SK-MEL-5 (cell line): ENCODE data around the gene RCVRN. TPM values are rescaled to one million over a fixed set of nuclear protein-coding genes. Genes with fewer than 3 reads are reported as not detected.
A peak's percentile ranks its signal among the peaks of the same experiment; 100 is the strongest.

ENCODE experiments used
- DNase-seq: peaks from one replicate; pipeline ENCODE4 v3.0.0-alpha.2; 2016; ENCODE audit warnings: low read depth, low spot score
- in situ Hi-C: cut with HindIII; loops from 2 replicates; pipeline ENCODE4 v1.10.0; 2016; ENCODE audit warnings: low sequenced_read_pairs, high pct_unique_total_duplicates, low pct_unique_long_range_greater_than_20kb
- polyA plus RNA-seq, 2 experiments: library from polyadenylated mRNA; depleted of rRNA; stranded (reverse); fragments of >200 nt; gene quantifications; 2 replicates each; pipeline ENCODE4 v1.2.3, GENCODE V29; 2015
- total RNA-seq: library from RNA; depleted of rRNA; stranded (reverse); fragments of >200 nt; shearing (Covaris generic); gene quantifications from 2 replicates; pipeline ENCODE4 v1.2.3, GENCODE V29; 2014; rRNA removed

The RCVRN gene
- total RNA-seq, result not detected in 2 replicates
- polyA plus RNA-seq (2015; cell fraction: cytosol; rRNA removed), result not detected in 2 replicates
- polyA plus RNA-seq (2015; cell fraction: nucleus; rRNA removed), result not detected in 2 replicates

GRCh38 chr17:9905078-9905415 is at the start of gene RCVRN:
TSS of gene RCVRN (minus strand) at chr17:9905271. CDS start at chr17:9905180, 91 bp downstream.
- in situ Hi-C loops, result no loop called here
- DNase-seq, result no peak

- no peak for DNase-seq
- in situ Hi-C loops, result no loop called here
These were observed 48.4 kb upstream of the RCVRN start for GRCh38 chr17:9953492-9953891.

- in situ Hi-C loops, result no loop called here
- DNase-seq, result no peak
These were observed 46.7 kb upstream of the RCVRN start for GRCh38 chr17:9951803-9952202.

- in situ Hi-C loops, result no loop called here
- DNase-seq, result no peak
These were observed 43.9 kb upstream of the RCVRN start for GRCh38 chr17:9948928-9949327.

- no peak for DNase-seq
- in situ Hi-C loops, result no loop called here
These were observed 39.6 kb upstream of the RCVRN start for GRCh38 chr17:9944704-9945103.

- DNase-seq, result no peak
- in situ Hi-C loops, result no loop called here
These were observed 38.3 kb upstream of the RCVRN start for GRCh38 chr17:9943343-9943742.

- no peak for DNase-seq
- in situ Hi-C loops, result no loop called here
These were observed 37.8 kb upstream of the RCVRN start for GRCh38 chr17:9942885-9943284.

- in situ Hi-C loops, result no loop called here
- no peak for DNase-seq
These were observed 36.2 kb upstream of the RCVRN start for GRCh38 chr17:9941305-9941704.

GRCh38 chr17:9940841-9941240 is 35.8 kb upstream of the RCVRN start:
- DNase-seq, result no peak
- in situ Hi-C loops, result no loop called here

GRCh38 chr17:9938764-9939163 is 33.7 kb upstream of the RCVRN start:
- DNase-seq, result no peak
- in situ Hi-C loops, result no loop called here

GRCh38 chr17:9937901-9938300 is 32.8 kb upstream of the RCVRN start:
- DNase-seq, result no peak
- in situ Hi-C loops, result no loop called here

GRCh38 chr17:9937241-9937761 is 32.2 kb upstream of the RCVRN start:
- in situ Hi-C loops, result no loop called here
- DNase-seq, result no peak

DNA sequence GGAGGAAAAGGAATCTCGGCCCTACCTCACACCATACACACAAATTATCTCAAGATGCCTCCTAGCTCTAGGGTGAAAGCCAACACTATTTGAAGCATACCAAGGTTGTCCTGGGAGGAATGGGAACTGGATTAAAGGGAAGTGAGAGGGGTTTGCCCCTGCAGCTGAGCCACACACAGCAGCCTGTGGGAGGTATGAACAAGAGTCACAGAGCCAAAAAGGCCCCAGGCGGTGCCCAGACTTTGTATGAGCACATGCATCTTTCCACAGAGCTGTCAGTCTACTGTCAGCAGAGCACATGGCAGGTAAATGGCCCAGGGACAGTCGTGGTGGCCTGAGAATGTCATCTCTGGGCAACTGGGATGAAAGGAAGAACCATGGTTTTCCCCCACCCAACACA is 31.0 kb upstream of the RCVRN start:
- no peak for DNase-seq

GRCh38 chr17:9935408-9935807 is 30.3 kb upstream of the RCVRN start:
- in situ Hi-C loops, result no loop called here
- DNase-seq, result no peak

More for the DNA sequence above, 31.0 kb upstream of the RCVRN start:
- in situ Hi-C loops, result no loop called here

DNA sequence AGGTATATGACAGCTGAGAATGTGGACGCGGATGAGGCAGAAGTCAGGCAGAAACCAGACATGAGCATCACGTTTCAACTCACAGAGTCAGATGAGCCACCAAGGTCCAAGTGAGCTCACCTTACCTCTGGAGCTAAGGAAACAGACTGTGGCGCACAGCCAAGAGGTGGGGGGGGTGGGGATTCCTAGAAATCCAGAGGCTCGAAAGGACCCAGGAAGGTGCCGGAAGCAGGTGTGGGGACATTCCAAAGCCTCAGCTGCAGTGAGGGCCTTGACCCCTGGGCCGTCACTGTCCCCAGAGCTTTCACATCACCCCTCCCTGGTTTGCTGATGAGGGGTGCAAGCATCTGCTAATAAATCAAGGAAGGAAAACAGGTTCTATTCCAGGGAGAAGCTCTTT is 29.3 kb upstream of the RCVRN start:
- DNase-seq, result no peak

DNA sequence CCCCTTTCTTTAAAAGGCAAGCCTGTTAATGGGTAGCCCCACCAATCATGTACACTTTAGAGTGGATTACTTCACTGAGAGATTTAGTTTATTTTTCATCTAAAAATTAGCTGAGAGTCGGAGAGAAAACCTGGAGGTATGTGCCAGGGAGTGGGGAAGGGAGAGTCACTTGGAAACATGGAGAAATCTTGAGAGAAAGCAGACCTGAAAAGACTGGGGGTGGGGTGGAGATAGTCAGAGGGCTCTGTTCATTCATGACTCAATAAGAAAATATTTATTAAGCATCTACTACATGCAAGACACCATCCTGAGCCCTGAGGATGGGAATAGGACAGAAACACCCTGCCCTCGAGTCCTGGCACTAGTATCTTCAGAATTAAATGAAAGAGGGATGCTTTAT is 27.4 kb upstream of the RCVRN start:
- in situ Hi-C loops, result no loop called here
- DNase-seq, result no peak

More for the DNA sequence above, 29.3 kb upstream of the RCVRN start:
- in situ Hi-C loops, result no loop called here

- DNase-seq, result no peak
- in situ Hi-C loops, result no loop called here
These were observed 26.2 kb upstream of the RCVRN start for GRCh38 chr17:9931144-9931741.

GRCh38 chr17:9929871-9930270 is 24.8 kb upstream of the RCVRN start:
- in situ Hi-C loops, result no loop called here

GRCh38 chr17:9928601-9929333 is 23.7 kb upstream of the RCVRN start:
- peak; percentile 56 for DNase-seq
- in situ Hi-C loops, result no loop called here

More at GRCh38 chr17:9929871-9930270, 24.8 kb upstream of the RCVRN start:
- DNase-seq, result no peak
